MM.1S (cell line): ENCODE data around the gene PDSS2.
A peak's percentile ranks its signal among the peaks of the same experiment; 100 is the strongest.

Source experiments
- DNase-seq: peaks from one replicate; pipeline ENCODE4 v3.0.0-alpha.2; 2015
- H2AFZ ChIP-seq: fragments of 300-600 bp; sonication (generic); 2 replicates; pipeline ENCODE4 v1.6.0; 2016; ENCODE audit warnings: antibody characterized with exemption, low read length
- H3F3A ChIP-seq: fragments of 300-600 bp; sonication (generic); 2 replicates; pipeline ENCODE4 v1.6.1; 2016; ENCODE audit warnings: mild to moderate bottlenecking, antibody characterized with exemption, low read length, moderate library complexity, mixed read lengths; ENCODE audit not compliant: insufficient read depth
- H3K27ac ChIP-seq: fragments of 300-600 bp; sonication (generic); 2 replicates; pipeline ENCODE4 v1.5.1; 2016; ENCODE audit warnings: mild to moderate bottlenecking, low read length
- H3K27me3 ChIP-seq: fragments of 300-600 bp; sonication (generic); replicated peaks from 2 replicates; pipeline ENCODE4 v1.6.0; 2016; ENCODE audit warnings: low read length; ENCODE audit not compliant: insufficient read depth
- H3K36me3 ChIP-seq: fragments of 300-600 bp; sonication (generic); replicated peaks from 2 replicates; pipeline ENCODE4 v1.6.1; 2016; ENCODE audit warnings: mild to moderate bottlenecking, low read length, mixed read lengths; ENCODE audit not compliant: insufficient read depth
- H3K4me1 ChIP-seq: fragments of 300-600 bp; sonication (generic); 2 replicates; pipeline ENCODE4 v1.6.1; 2016; ENCODE audit warnings: low read length, mixed read lengths
- H3K4me2 ChIP-seq: fragments of 300-600 bp; sonication (generic); 2 replicates; pipeline ENCODE4 v1.6.0; 2016; ENCODE audit warnings: low read depth, low read length
- H3K4me3 ChIP-seq: fragments of 300-600 bp; sonication (generic); 2 replicates; pipeline ENCODE4 v1.5.1; 2016; ENCODE audit warnings: low read length, mixed read lengths
- H3K79me2 ChIP-seq: fragments of 300-600 bp; sonication (generic); 2 replicates; pipeline ENCODE4 v1.6.1; 2016; ENCODE audit warnings: mixed run types, low read length, mixed read lengths
- H3K9ac ChIP-seq: fragments of 300-600 bp; sonication (generic); 2 replicates; pipeline ENCODE4 v1.6.1; 2016; ENCODE audit warnings: low read length, mixed read lengths
- H3K9me2 ChIP-seq: fragments of 300-600 bp; sonication (generic); replicated peaks from 2 replicates; pipeline ENCODE4 v1.6.1; 2016; ENCODE audit warnings: mild to moderate bottlenecking, low read length, mixed read lengths; ENCODE audit not compliant: insufficient read depth
- H3K9me3 ChIP-seq: fragments of 300-600 bp; sonication (generic); replicated peaks from 2 replicates; pipeline ENCODE4 v1.6.1; 2016; ENCODE audit warnings: mild to moderate bottlenecking, low read length, mixed read lengths; ENCODE audit not compliant: insufficient read depth
- H4K20me1 ChIP-seq: fragments of 300-600 bp; sonication (generic); 2 replicates; pipeline ENCODE4 v1.6.1; 2016; ENCODE audit warnings: mild to moderate bottlenecking, low read length, moderate library complexity, mixed read lengths; ENCODE audit not compliant: insufficient read depth
- CTCF ChIP-seq: fragments of 300-600 bp; sonication (generic); IDR thresholded peaks from 2 replicates; pipeline ENCODE4 v1.5.1; 2016; ENCODE audit warnings: antibody characterized with exemption, low read length, mixed read lengths
- EZH2 ChIP-seq: fragments of 300-600 bp; sonication (generic); optimal IDR thresholded peaks from 2 replicates; pipeline ENCODE3; 2017; ENCODE audit warnings: low read depth, mild to moderate bottlenecking, antibody characterized with exemption, low read length, mixed read lengths
- EZH2phosphoT487 ChIP-seq: fragments of 300-600 bp; sonication (generic); IDR thresholded peaks from 2 replicates; pipeline ENCODE4 v1.6.1; 2018; ENCODE audit warnings: antibody characterized with exemption, low read length

PDSS2 gene

GRCh38 chr6:107460083-107460631, 793 bp upstream of the PDSS2 start:
- Histone ChIP-seq H3K36me3 (no peaks in the 10 kb centered on the region), H3K79me2 (peaks cover 21% of the 10 kb centered on the region), H4K20me1 (no peaks in the 10 kb centered on the region), H3F3A (peaks cover 9% of the 10 kb centered on the region; the same call in 1 of the 2 replicates), H3K9me2 (no peaks in the 10 kb centered on the region), H3K9me3 (no peaks in the 10 kb centered on the region), H3K9ac (peak overlapping the region; percentile 87), H3K4me1 (no peaks in the 10 kb centered on the region), H3K4me3 (peak overlapping the region; percentile 96), H3K27ac (peak overlapping the region; percentile 62; the same call in 1 of the 2 replicates), H3K4me2 (peak overlapping the region; percentile 85), H3K27me3 (no peaks in the 10 kb centered on the region), H2AFZ (peak overlapping the region; percentile 94)
- TF ChIP-seq EZH2phosphoT487 (no peak), EZH2 (no peak), CTCF (no peak)
- no peak for DNase-seq

- no peaks in the 10 kb centered on the region for H3K4me1 ChIP-seq
- peak overlapping the region; percentile 95 for H3K4me2 ChIP-seq
- peaks cover 9% of the 10 kb centered on the region; the same call in 1 of the 2 replicates for H3F3A ChIP-seq
- no peaks in the 10 kb centered on the region for H4K20me1 ChIP-seq
- peak overlapping the region; percentile 62 for H3K27ac ChIP-seq
- H3K36me3 ChIP-seq: no peaks in the 10 kb centered on the region
- H3K27me3 ChIP-seq: no peaks in the 10 kb centered on the region
- no peaks in the 10 kb centered on the region for H3K9me3 ChIP-seq
- peak; percentile 44 for DNase-seq
- H3K9ac ChIP-seq: peak overlapping the region; percentile 87
- H3K79me2 ChIP-seq: peaks cover 29% of the 10 kb centered on the region
- TF ChIP-seq EZH2 (no peak), EZH2phosphoT487 (no peak), CTCF (no peak)
- peak overlapping the region; percentile 96 for H3K4me3 ChIP-seq
- peak overlapping the region; percentile 97 for H2AFZ ChIP-seq
- no peaks in the 10 kb centered on the region for H3K9me2 ChIP-seq
Measured at GRCh38 chr6:107458672-107459282, 587 bp downstream of the PDSS2 start.

- H3K27ac ChIP-seq: no peak overlapping the region
- H2AFZ ChIP-seq: no peak overlapping the region
- no peak overlapping the region for H3K4me2 ChIP-seq
- TF ChIP-seq EZH2phosphoT487 (no peak), CTCF (no peak), EZH2 (no peak)
- H4K20me1 ChIP-seq: no peaks in the 10 kb centered on the region
- H3K9ac ChIP-seq: no peak overlapping the region
- H3K4me3 ChIP-seq: no peak overlapping the region
- no peaks in the 10 kb centered on the region for H3K79me2 ChIP-seq
- no peaks in the 10 kb centered on the region for H3F3A ChIP-seq
- no peaks in the 10 kb centered on the region for H3K9me3 ChIP-seq
- H3K9me2 ChIP-seq: no peaks in the 10 kb centered on the region
- no peaks in the 10 kb centered on the region; the same call in 1 of the 2 replicates for H3K36me3 ChIP-seq
- no peaks in the 10 kb centered on the region for H3K27me3 ChIP-seq
- no peak for DNase-seq
- H3K4me1 ChIP-seq: no peaks in the 10 kb centered on the region
Measured at GRCh38 chr6:107448776-107449175, 10.6 kb downstream of the PDSS2 start.
